Panc1 (cell line): Measurements from ENCODE around the gene GDF15. TPM values are rescaled to one million over a fixed set of nuclear protein-coding genes. Genes with fewer than 3 reads are reported as not detected.
A peak's percentile ranks its signal among the peaks of the same experiment; 100 is the strongest.

ENCODE experiments used
- ATAC-seq: fragments of 200-7000 bp; cut with Tn5 transposase; 2 replicates; pipeline ENCODE4 v1.9.1; 2020; ENCODE audit warnings: mild to moderate bottlenecking, moderate library complexity
- BruUV-seq: library from RNA; stranded (reverse); fragments of 400-500 nt; replicated peaks from 2 replicates; lab custom pipeline; 2021; lab: Mats Ljungman, UMichigan
- CTCF ChIA-PET: fragments of 300-600 bp; sonication (Branson Sonifier 250); formaldehyde crosslinking; loops from one replicate; lab custom pipeline; 2022; ENCODE audit warnings: antibody characterized with exemption; lab: Charles Lee
- POLR2A ChIA-PET: fragments of 300-600 bp; sonication (Branson Sonifier 250); formaldehyde crosslinking; loops from one replicate; lab custom pipeline; 2022; ENCODE audit warnings: antibody characterized with exemption; lab: Charles Lee
- DNase-seq: peaks from one replicate; pipeline ENCODE4 v3.0.0-alpha.2; 2010; ENCODE audit warnings: low read depth, low spot score
- H3K27ac ChIP-seq: 2 replicates; pipeline ENCODE4 v1.5.1; 2011; ENCODE audit warnings: mild to moderate bottlenecking, low read length, inconsistent platforms
- H3K27me3 ChIP-seq: fragments of 200-500 bp; sonication (Bioruptor generic); 2 replicates; pipeline ENCODE4 v1.6.0; 2014; ENCODE audit warnings: low read length, inconsistent platforms; ENCODE audit not compliant: control insufficient read depth, insufficient read depth
- H3K36me3 ChIP-seq: fragments of 200-500 bp; sonication (Bioruptor generic); 2 replicates; pipeline ENCODE4 v1.5.1; 2014; ENCODE audit warnings: inconsistent platforms, mild to moderate bottlenecking, low read length, moderate library complexity; ENCODE audit not compliant: control insufficient read depth, insufficient read depth
- H3K4me1 ChIP-seq: 2 replicates; pipeline ENCODE4 v1.5.1; 2011; ENCODE audit warnings: inconsistent platforms, mild to moderate bottlenecking, low read length, moderate library complexity; ENCODE audit not compliant: control insufficient read depth, insufficient read depth
- H3K4me3 ChIP-seq, 2 experiments: 2 replicates each; pipeline ENCODE4 v1.5.1; 2011 to 2012; ENCODE audit warnings: low read depth in 2 of 2, low read length in 2 of 2, mild to moderate bottlenecking in 2 of 2, inconsistent platforms in 1 of 2, moderate library complexity in 1 of 2
- H3K9me3 ChIP-seq: fragments of 200-500 bp; sonication (Bioruptor generic); 2 replicates; pipeline ENCODE4 v1.5.1; 2014; ENCODE audit warnings: low read depth, mild to moderate bottlenecking, inconsistent platforms, low read length, moderate library complexity; ENCODE audit not compliant: control insufficient read depth, insufficient read depth
- CTCF ChIP-seq: fragments of 450-650 bp; IDR thresholded peaks from 2 replicates; pipeline ENCODE4 v1.5.1; 2017; ENCODE audit warnings: mild to moderate bottlenecking
- POLR2AphosphoS5 ChIP-seq: IDR thresholded peaks from 2 replicates; pipeline ENCODE4 v1.6.1; 2012; ENCODE audit warnings: mild to moderate bottlenecking, low read depth, low read length, moderate library complexity
- REST ChIP-seq, 2 experiments: IDR thresholded peaks; 2 replicates each; pipeline ENCODE4 v1.6.1; 2011 to 2012; ENCODE audit warnings: low read depth in 2 of 2, control low read depth in 1 of 2, low read length in 1 of 2, mild to moderate bottlenecking in 1 of 2, moderate library complexity in 1 of 2; ENCODE audit not compliant: insufficient read depth in 1 of 2
- SIN3A ChIP-seq: IDR thresholded peaks from 2 replicates; pipeline ENCODE4 v1.6.1; 2012; ENCODE audit warnings: low read depth, mild to moderate bottlenecking, low read length, moderate library complexity, borderline replicate concordance; ENCODE audit not compliant: insufficient read depth
- TCF7L2 ChIP-seq: IDR thresholded peaks from 2 replicates; pipeline ENCODE4 v1.6.1; 2011; ENCODE audit warnings: mild to moderate bottlenecking, low read depth, low read length, inconsistent platforms
- in situ Hi-C: cut with HindIII; loops from 2 replicates; pipeline ENCODE4 v1.10.0; 2016; ENCODE audit warnings: low sequenced_read_pairs, low pct_unique_long_range_greater_than_20kb
- intact Hi-C: fragments of 100-400 bp; cut with micrococcal nuclease; formaldehyde crosslinking; loops from one replicate; pipeline ENCODE4 v1.10.0; 2022; ENCODE audit not compliant: unreplicated experiment
- total RNA-seq: library from RNA; stranded (reverse); gene quantifications from one replicate; pipeline ENCODE4 v1.2.1, GENCODE V29; 2021; ENCODE audit not compliant: unreplicated experiment

Gene GDF15
- total RNA-seq, 1 experiment from 2014 or later, result 335 TPM

GRCh38 chr19:18357041-18357440 lies 28.9 kb upstream of the GDF15 start:
- Histone ChIP-seq H3K27me3 (no peaks in the 10 kb centered on the region), H3K4me1 (no peaks in the 10 kb centered on the region), H3K9me3 (no peaks in the 10 kb centered on the region), H3K27ac (peak overlapping the region; percentile 54), H3K4me3 (no peak overlapping the region), H3K36me3 (no peaks in the 10 kb centered on the region)
- no peak for TF ChIP-seq REST (IDR thresholded peaks at IDR 0.05; ENCODE audit: insufficient read depth in 1 of 2, low read depth in 2 of 2, low read length in 1 of 2)
- no peak for TF ChIP-seq SIN3A
- TF ChIP-seq TCF7L2, result no peak
- TF ChIP-seq POLR2AphosphoS5, result no peak
- no peak for TF ChIP-seq CTCF
- CTCF ChIA-PET, result interaction anchor here (0.5 kb wide), 1 partner anchor 29 kb away, joined by 3 read pairs; no protein-coding TSS in a partner anchor
- no peak for ATAC-seq
- intact Hi-C loops, result no loop called here
- BruUV-seq, result no TSS peak
- in situ Hi-C loops, result no loop called here
- POLR2A ChIA-PET, result no interaction called here
- no peak for DNase-seq

GRCh38 chr19:18361646-18362045 lies 24.3 kb upstream of the GDF15 start:
- TF ChIP-seq REST (IDR thresholded peaks at IDR 0.05; ENCODE audit: insufficient read depth in 1 of 2, low read depth in 2 of 2, low read length in 1 of 2), result no peak
- TF ChIP-seq POLR2AphosphoS5, result no peak
- TF ChIP-seq TCF7L2, result no peak
- no peak for TF ChIP-seq CTCF
- no peak for TF ChIP-seq SIN3A
- no TSS peak for BruUV-seq
- Histone ChIP-seq H3K4me1 (peaks cover 23% of the 10 kb centered on the region), H3K4me3 (no peak overlapping the region), H3K27ac (peak overlapping the region; percentile 83; the same call in 1 of the 2 replicates), H3K27me3 (no peaks in the 10 kb centered on the region), H3K36me3 (no peaks in the 10 kb centered on the region), H3K9me3 (no peaks in the 10 kb centered on the region)
- intact Hi-C loops, result no loop called here
- CTCF ChIA-PET, result no interaction called here
- POLR2A ChIA-PET, result no interaction called here
- in situ Hi-C loops, result no loop called here
- no peak for ATAC-seq
- DNase-seq, result no peak
